Measurements from ENCODE around the gene LHX1. TPM values are rescaled to one million over a fixed set of nuclear protein-coding genes. Genes with fewer than 3 reads are reported as not detected.

LHX1 gene
- total and polyA plus RNA-seq, 2 of the 8 experiments (the other 6 are each of a cell fraction or from before 2014, with no cell fraction given) = 0.26 to 0.93 TPM

DNA sequence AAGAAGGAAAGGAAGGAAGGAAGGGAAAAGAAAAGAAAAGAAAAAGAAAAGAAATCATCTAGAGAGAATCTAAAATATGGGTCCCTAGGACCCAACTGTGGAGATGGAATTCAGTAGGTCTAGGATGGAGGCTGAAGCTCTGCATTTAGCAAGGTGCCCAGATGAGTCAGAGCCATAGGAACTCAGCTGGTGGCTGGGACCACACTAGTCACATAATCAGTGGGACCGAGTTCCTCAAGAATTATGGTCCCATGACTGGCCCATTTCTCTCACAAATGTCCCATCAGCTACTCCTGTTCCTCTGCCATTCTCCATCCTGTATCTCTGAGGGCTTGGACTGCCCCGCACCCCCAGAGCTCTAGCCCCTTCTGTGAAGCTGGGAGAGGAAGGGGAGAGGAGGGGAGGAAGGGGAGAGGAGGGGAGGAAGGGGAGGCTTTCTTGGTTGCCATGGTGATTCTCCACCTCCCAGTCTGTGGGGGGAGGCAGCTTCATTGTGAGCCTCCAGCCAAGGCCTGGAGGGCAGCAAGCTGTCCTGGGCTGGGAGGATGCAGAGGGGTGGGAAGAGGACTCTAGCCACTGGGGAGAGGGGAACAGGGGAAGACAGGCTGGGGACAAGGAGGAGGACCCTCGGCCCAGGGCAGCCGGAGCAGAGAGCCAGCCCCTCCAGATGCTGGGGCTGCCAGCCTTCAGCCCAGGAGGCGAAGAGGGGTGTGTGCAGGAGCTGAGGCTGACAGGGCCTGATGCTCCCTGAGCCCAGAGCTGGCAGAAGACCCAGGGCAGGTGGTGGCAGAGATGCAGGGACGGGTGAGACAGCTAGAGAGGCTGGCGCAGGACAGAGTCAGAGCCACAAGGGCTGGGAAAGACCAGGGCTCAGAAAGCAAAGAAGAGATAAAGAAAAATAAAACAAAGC lies 37.8 kb upstream of the LHX1 start (continued):
- TF ChIP-seq, protein P1, sequence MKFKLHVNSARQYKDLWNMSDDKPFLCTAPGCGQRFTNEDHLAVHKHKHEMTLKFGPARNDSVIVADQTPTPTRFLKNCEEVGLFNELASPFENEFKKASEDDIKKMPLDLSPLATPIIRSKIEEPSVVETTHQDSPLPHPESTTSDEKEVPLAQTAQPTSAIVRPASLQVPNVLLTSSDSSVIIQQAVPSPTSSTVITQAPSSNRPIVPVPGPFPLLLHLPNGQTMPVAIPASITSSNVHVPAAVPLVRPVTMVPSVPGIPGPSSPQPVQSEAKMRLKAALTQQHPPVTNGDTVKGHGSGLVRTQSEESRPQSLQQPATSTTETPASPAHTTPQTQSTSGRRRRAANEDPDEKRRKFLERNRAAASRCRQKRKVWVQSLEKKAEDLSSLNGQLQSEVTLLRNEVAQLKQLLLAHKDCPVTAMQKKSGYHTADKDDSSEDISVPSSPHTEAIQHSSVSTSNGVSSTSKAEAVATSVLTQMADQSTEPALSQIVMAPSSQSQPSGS (IDR thresholded peaks at IDR 0.05; ENCODE audit: low read length) = no peak
- no peak for TF ChIP-seq GTF2F1 (IDR thresholded peaks at IDR 0.05; ENCODE audit: borderline replicate concordance, low read depth, low read length)
- no peak for TF ChIP-seq BCL11A (IDR thresholded peaks at IDR 0.05; ENCODE audit: low read depth in 2 of 2, low read length in 2 of 2)
- TF ChIP-seq, protein P2, sequence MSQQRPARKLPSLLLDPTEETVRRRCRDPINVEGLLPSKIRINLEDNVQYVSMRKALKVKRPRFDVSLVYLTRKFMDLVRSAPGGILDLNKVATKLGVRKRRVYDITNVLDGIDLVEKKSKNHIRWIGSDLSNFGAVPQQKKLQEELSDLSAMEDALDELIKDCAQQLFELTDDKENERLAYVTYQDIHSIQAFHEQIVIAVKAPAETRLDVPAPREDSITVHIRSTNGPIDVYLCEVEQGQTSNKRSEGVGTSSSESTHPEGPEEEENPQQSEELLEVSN (IDR thresholded peaks at IDR 0.05) = no peak
- no peak for TF ChIP-seq HDAC6 (IDR thresholded peaks at IDR 0.05; ENCODE audit: low read depth, low read length)
- TF ChIP-seq KDM1A (IDR thresholded peaks at IDR 0.05; ENCODE audit: borderline replicate concordance, low read length) = no peak

Measured in H1 (cell line).